Choroid plexus epithelial cell (primary cell): Measurements from ENCODE around the gene RWDD2A.

Experiments
- DNase-seq: peaks from one replicate; pipeline ENCODE4 v3.0.0-alpha.2; 2010; ENCODE audit warnings: low read depth
- H3K4me3 ChIP-seq: 2 replicates; pipeline ENCODE4 v1.5.1; 2011; ENCODE audit warnings: low read depth, mild to moderate bottlenecking, control low read depth, low read length, moderate library complexity
- CTCF ChIP-seq: conservative IDR thresholded peaks from 2 replicates; pipeline ENCODE4 v1.5.1; 2011; ENCODE audit warnings: low read depth, mild to moderate bottlenecking, control low read depth, inconsistent platforms, low read length, moderate library complexity

RWDD2A gene

DNA sequence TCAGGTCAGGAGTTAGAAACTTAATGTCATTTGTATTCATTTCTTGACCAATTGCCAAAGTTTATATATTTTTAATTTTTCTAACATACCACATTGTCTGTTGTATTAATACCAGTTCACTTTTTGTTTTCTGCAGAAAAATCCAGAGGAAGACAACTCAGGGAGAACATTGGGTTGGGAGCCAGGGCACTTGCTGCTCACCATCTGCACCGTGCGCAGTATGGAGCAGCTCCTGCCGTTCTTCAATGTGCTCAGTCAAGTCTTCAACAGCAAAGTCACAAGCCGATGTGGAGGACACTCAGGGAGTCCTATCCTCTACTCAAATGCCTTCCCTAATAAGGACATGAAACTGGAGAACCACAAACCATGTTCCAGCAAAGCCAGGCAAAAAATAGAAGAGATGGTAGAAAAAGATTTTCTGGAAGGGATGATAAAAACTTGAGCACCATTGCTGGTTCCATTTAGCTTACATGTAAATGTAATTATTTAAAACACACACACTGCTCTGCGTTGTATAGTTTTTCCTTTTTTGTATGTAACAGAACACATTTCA, 25.4 kb upstream of the RWDD2A start:
- no peak overlapping the region for H3K4me3 ChIP-seq
- no peak for TF ChIP-seq CTCF
- no peak for DNase-seq

- no peak for DNase-seq
- H3K4me3 ChIP-seq, result no peak overlapping the region
- no peak for TF ChIP-seq CTCF
Measured at GRCh38 chr6:83168556-83168955, 24.6 kb upstream of the RWDD2A start.

- no peak for DNase-seq
- TF ChIP-seq CTCF, result no peak
- H3K4me3 ChIP-seq, result no peak overlapping the region
Measured at GRCh38 chr6:83169106-83169505, 24.1 kb upstream of the RWDD2A start.

- DNase-seq, result no peak
- no peak for TF ChIP-seq CTCF
- no peak overlapping the region for H3K4me3 ChIP-seq
Measured at GRCh38 chr6:83169511-83169910, 23.6 kb upstream of the RWDD2A start.

GRCh38 chr6:83176246-83176645, 16.9 kb upstream of the RWDD2A start:
- no peak for TF ChIP-seq CTCF
- no peak overlapping the region for H3K4me3 ChIP-seq
- DNase-seq, result no peak

- TF ChIP-seq CTCF, result no peak
Measured at GRCh38 chr6:83180426-83180950, 12.7 kb upstream of the RWDD2A start.

DNA sequence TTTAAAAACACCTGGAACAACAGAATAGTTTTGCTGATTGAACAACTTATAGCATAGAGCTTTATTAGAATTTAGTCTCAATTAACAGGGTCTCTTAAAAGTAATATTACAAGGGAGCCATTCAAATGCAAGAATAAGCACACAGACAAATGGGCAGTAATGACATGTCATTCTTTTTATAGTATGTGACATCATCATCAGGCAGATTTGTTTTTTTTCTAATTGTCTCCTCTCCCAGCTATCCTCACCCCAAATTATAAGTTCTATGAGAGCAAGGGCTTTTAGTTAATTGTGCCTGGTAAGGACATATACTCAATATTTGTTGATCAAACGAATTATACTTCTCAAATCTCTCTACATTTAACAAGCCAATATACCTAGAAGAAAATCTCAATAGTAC, 11.0 kb upstream of the RWDD2A start:
- DNase-seq, result no peak
- TF ChIP-seq CTCF, result no peak

More at GRCh38 chr6:83180426-83180950, 12.7 kb upstream of the RWDD2A start:
- DNase-seq, result no peak
- no peak overlapping the region for H3K4me3 ChIP-seq

More for the DNA sequence above, 11.0 kb upstream of the RWDD2A start:
- no peak overlapping the region for H3K4me3 ChIP-seq
